ENCODE measurements around the gene WDR38.

GRCh38 chr9:124835026-124835557 is 18.2 kb upstream of the WDR38 start:
- TF ChIP-seq EZH2 (IDR thresholded peaks at IDR 0.05): no peak
- no peak; the same call in 1 of the 2 replicates for TF ChIP-seq POLR2AphosphoS5 (IDR thresholded peaks at IDR 0.05; ENCODE audit: borderline replicate concordance, low read depth, low read length)
- TF ChIP-seq FOXP2 (optimal IDR thresholded peaks at IDR 0.05; ENCODE audit: control extremely low read depth, extremely low read length, insufficient read depth): no peak

Data from SK-N-MC (cell line).